Endothelial cell of umbilical vein (primary cell): ENCODE measurements around the gene GPATCH4. TPM values are rescaled to one million over a fixed set of nuclear protein-coding genes. Genes with fewer than 3 reads are reported as not detected.

Experiments
- BruUV-seq: library from RNA; stranded (reverse); fragments of 400-500 nt; replicated peaks from 2 replicates; lab custom pipeline; 2021; lab: Mats Ljungman, UMichigan
- CTCF ChIA-PET: fragments of 300-600, 350-600 bp; sonication (Branson Sonifier 250); formaldehyde crosslinking; loops from one replicate; lab custom pipeline; 2021; ENCODE audit warnings: antibody characterized with exemption, inconsistent platforms; lab: Charles Lee
- POLR2A ChIA-PET: fragments of 300-600, 350-600 bp; sonication (Branson Sonifier 250); formaldehyde crosslinking; loops from one replicate; lab custom pipeline; 2021; ENCODE audit warnings: antibody characterized with exemption, inconsistent platforms; lab: Charles Lee
- DNase-seq: peaks from one replicate; pipeline ENCODE4 v3.0.0-alpha.2; 2011; ENCODE audit warnings: low read depth, low spot score
- FAIRE-seq: peaks from 2 replicates; lab custom pipeline; 2011; peaks lifted over from hg19 to GRCh38; lab: Jason Lieb, UNC
- H2AFZ ChIP-seq: 2 replicates; pipeline ENCODE4 v1.6.0; 2012; ENCODE audit warnings: low read depth, low read length, control low read depth, inconsistent platforms
- H3K27ac ChIP-seq: 2 replicates; pipeline ENCODE4 v1.5.1; 2011; ENCODE audit warnings: low read depth, mild to moderate bottlenecking, control low read depth, low read length, moderate library complexity; ENCODE audit not compliant: insufficient read depth
- H3K27me3 ChIP-seq, 2 experiments: 2 replicates each; pipeline versions ENCODE4 v1.6.0 to v1.6.1; 2011; ENCODE audit warnings: low read length in 2 of 2, mixed read lengths in 1 of 2; ENCODE audit not compliant: control insufficient read depth in 2 of 2, insufficient read depth in 2 of 2
- H3K36me3 ChIP-seq, 2 experiments: 2 replicates in 1 of 2; 3 replicates in 1 of 2; pipeline ENCODE4 v1.5.1; 2011; ENCODE audit warnings: low read length in 2 of 2, mild to moderate bottlenecking in 1 of 2, moderate library complexity in 1 of 2; ENCODE audit not compliant: control insufficient read depth in 2 of 2, insufficient read depth in 2 of 2; ENCODE audit errors: extremely low read depth in 1 of 2
- H3K4me1 ChIP-seq: 3 replicates; pipeline ENCODE4 v1.5.1; 2011; ENCODE audit warnings: mild to moderate bottlenecking, low read length; ENCODE audit not compliant: control insufficient read depth, insufficient read depth; ENCODE audit errors: extremely low read depth
- H3K4me2 ChIP-seq: 2 replicates; pipeline ENCODE4 v1.6.1; 2011; ENCODE audit warnings: low read length, control low read depth, mixed read lengths; ENCODE audit not compliant: insufficient read depth
- H3K4me3 ChIP-seq, 3 experiments: fragments of 200-600 bp in 1 of 3; sonication (generic), shearing (Covaris generic) in 1 of 3; replicated peaks in 1 of 3; 2 replicates each; pipeline ENCODE4 v1.5.1; 2011 to 2016; ENCODE audit warnings: control low read depth in 3 of 3, low read length in 3 of 3, mild to moderate bottlenecking in 2 of 3, inconsistent platforms in 1 of 3, low read depth in 1 of 3, moderate library complexity in 1 of 3; ENCODE audit not compliant: insufficient read depth in 1 of 3
- H3K79me2 ChIP-seq: 2 replicates; pipeline ENCODE4 v1.6.0; 2012; ENCODE audit warnings: low read length, inconsistent platforms; ENCODE audit not compliant: control insufficient read depth, insufficient read depth
- H3K9ac ChIP-seq: replicated peaks from 2 replicates; pipeline ENCODE3; 2011; ENCODE audit warnings: low read length, control low read depth; ENCODE audit not compliant: insufficient read depth; ENCODE audit errors: extremely low read depth
- H3K9me1 ChIP-seq: replicated peaks from 3 replicates; pipeline ENCODE4 v1.6.0; 2011; ENCODE audit warnings: mild to moderate bottlenecking, low read length; ENCODE audit not compliant: control insufficient read depth, insufficient read depth; ENCODE audit errors: extremely low read depth
- H3K9me3 ChIP-seq: replicated peaks from 2 replicates; pipeline ENCODE4 v1.5.1; 2012; ENCODE audit warnings: low read length, inconsistent platforms; ENCODE audit not compliant: control insufficient read depth, insufficient read depth
- H4K20me1 ChIP-seq: replicated peaks from 2 replicates; pipeline ENCODE3; 2011; ENCODE audit warnings: mild to moderate bottlenecking, low read length; ENCODE audit not compliant: control insufficient read depth, insufficient read depth; ENCODE audit errors: extremely low read depth
- CTCF ChIP-seq, 2 donors: IDR thresholded peaks; 1 replicate in 1 of 2; 2 replicates in 1 of 2; pipeline ENCODE4 v1.5.1; 2011; ENCODE audit warnings: low read length in 2 of 2, mild to moderate bottlenecking in 2 of 2, moderate library complexity in 2 of 2, control low read depth in 1 of 2, inconsistent platforms in 1 of 2, low read depth in 1 of 2; ENCODE audit not compliant: insufficient read depth in 1 of 2; ENCODE audit errors: extremely low read depth in 1 of 2
- EZH2 ChIP-seq: IDR thresholded peaks from 2 replicates; pipeline ENCODE4 v1.6.1; 2012; ENCODE audit warnings: borderline replicate concordance, low read depth, mild to moderate bottlenecking, moderate library complexity, low read length, inconsistent platforms; ENCODE audit not compliant: severe bottlenecking
- POLR2A ChIP-seq: IDR thresholded peaks from 2 replicates; pipeline ENCODE4 v1.6.1; 2012; ENCODE audit warnings: low read depth, mild to moderate bottlenecking, control low read depth, low read length
- POLR2AphosphoS5 ChIP-seq: IDR thresholded peaks from 2 replicates; pipeline ENCODE4 v1.6.1; 2012; ENCODE audit warnings: low read depth, mild to moderate bottlenecking, control low read depth, low read length, moderate library complexity; ENCODE audit not compliant: insufficient read depth
- dilution Hi-C: fragments of 300-500 bp; cut with MboI; formaldehyde crosslinking; loops from one replicate; pipeline ENCODE4 v1.15.0; 2019; ENCODE audit warnings: low sequenced_read_pairs; ENCODE audit not compliant: extremely low pct_ligation_motif_present
- intact Hi-C: fragments of 100-400 bp; cut with micrococcal nuclease; formaldehyde crosslinking; loops from one replicate; pipeline ENCODE4 v1.10.0; 2022
- polyA plus RNA-seq, 4 experiments: library from polyadenylated mRNA; depleted of rRNA in 3 of 4; stranded (reverse) in 3 of 4; unstranded in 1 of 4; fragments of >200 nt; gene quantifications; 2 replicates each; pipeline versions ENCODE4 v1.2.1 to v1.2.3, GENCODE V29; 2011 to 2012; ENCODE audit warnings: missing spikeins in 1 of 4
- total RNA-seq: library from RNA; stranded (reverse); gene quantifications from 2 replicates; pipeline ENCODE4 v1.2.3, GENCODE V29; 2021

Gene GPATCH4
- total and polyA plus RNA-seq, 2 donors (not counting 3 experiments of a cell fraction or from before 2014, with no cell fraction given): 22.4 to 29.2 TPM

- no peak for DNase-seq
- no peak for FAIRE-seq
- no peak for TF ChIP-seq POLR2AphosphoS5
- TF ChIP-seq POLR2A: no peak
- no peak for TF ChIP-seq CTCF (IDR thresholded peaks at IDR 0.05; ENCODE audit: extremely low read depth in 1 of 2, insufficient read depth in 1 of 2, low read depth in 1 of 2, low read length in 2 of 2)
- TF ChIP-seq EZH2: no peak
- H4K20me1 ChIP-seq: no peaks in the 10 kb centered on the region
- no peak overlapping the region for H3K9ac ChIP-seq
- no peaks in the 10 kb centered on the region for H3K9me3 ChIP-seq
- ChIA-PET POLR2A (no interaction called here), CTCF (interaction anchor here (0.6 to 3.2 kb wide), 5 partner anchors 12 to 261 kb away, joined by 3 to 20 read pairs (median 4); no protein-coding TSS in a partner anchor)
- H3K79me2 ChIP-seq: no peaks in the 10 kb centered on the region
- H3K27ac ChIP-seq: no peak overlapping the region
- peaks cover 73 to 81% of the 10 kb centered on the region in 2 experiments for H3K27me3 ChIP-seq
- H3K4me2 ChIP-seq: no peak overlapping the region
- H3K4me1 ChIP-seq: no peaks in the 10 kb centered on the region
- H3K9me1 ChIP-seq: no peaks in the 10 kb centered on the region
- H3K4me3 ChIP-seq: no peak overlapping the region
- dilution Hi-C loops: no loop called here
- BruUV-seq: no TSS peak
- intact Hi-C loops: no loop called here
- H3K36me3 ChIP-seq: no peaks in the 10 kb centered on the region
- no peak overlapping the region for H2AFZ ChIP-seq
These were observed 39.8 kb upstream of the GPATCH4 start for GRCh38 chr1:156640842-156641706.
